Sigmoid colon (tissue), 4 donors: Measurements from ENCODE around the gene TXNL4A.

Experiments
- POLR2A ChIP-seq, 2 donors: fragments of 450-650 bp; IDR thresholded peaks; one replicate each; pipeline ENCODE4 v1.6.1; 2016; ENCODE audit warnings: antibody characterized with exemption in 2 of 2, mild to moderate bottlenecking in 2 of 2, moderate library complexity in 2 of 2
- POLR2AphosphoS5 ChIP-seq, 4 donors: sonication (generic); formaldehyde crosslinking; IDR thresholded peaks; one replicate each; pipeline ENCODE4 v1.6.1; 2017; ENCODE audit warnings: antibody characterized with exemption in 4 of 4
- TF ChIP-seq, protein P1 (sequence below), 4 experiments: fragments of 450-650 bp in 3 of 4; fragments of 200-600 bp in 1 of 4; IDR thresholded peaks; one replicate each; pipeline ENCODE4 v1.5.1; 2016 to 2019; ENCODE audit warnings: antibody characterized with exemption in 4 of 4, mild to moderate bottlenecking in 3 of 4, moderate library complexity in 2 of 4

DNA sequence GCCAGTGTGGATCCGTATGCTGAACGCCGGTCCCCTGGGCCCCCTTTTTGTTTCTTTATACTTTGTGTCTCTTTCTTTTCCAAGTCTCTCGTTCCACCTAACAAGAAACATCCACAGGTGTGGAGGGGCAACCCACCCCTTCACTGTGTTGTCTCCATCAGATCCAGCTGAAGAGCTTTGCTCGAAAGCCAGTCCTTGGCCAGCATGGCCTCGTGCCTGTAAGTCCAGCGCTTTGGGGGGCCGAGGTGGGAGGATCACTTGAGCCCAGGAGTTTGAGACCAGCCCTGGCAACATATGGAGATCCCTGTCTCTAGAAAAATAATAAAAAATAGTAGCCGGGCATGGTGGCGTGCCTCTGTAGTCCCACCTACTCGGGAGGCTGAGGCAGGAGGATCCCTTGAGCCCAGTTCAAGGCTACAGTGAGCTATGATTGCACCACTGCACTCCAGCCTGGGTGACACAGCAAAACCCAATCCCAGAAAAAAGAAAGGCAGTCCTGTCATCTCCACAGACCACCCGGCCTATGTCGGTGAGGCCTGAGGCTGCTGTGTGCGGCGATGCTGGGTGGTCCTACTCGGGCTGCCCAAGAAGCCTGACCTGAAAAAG, 27.3 kb downstream of the TXNL4A start:
- TF ChIP-seq, protein P1, sequence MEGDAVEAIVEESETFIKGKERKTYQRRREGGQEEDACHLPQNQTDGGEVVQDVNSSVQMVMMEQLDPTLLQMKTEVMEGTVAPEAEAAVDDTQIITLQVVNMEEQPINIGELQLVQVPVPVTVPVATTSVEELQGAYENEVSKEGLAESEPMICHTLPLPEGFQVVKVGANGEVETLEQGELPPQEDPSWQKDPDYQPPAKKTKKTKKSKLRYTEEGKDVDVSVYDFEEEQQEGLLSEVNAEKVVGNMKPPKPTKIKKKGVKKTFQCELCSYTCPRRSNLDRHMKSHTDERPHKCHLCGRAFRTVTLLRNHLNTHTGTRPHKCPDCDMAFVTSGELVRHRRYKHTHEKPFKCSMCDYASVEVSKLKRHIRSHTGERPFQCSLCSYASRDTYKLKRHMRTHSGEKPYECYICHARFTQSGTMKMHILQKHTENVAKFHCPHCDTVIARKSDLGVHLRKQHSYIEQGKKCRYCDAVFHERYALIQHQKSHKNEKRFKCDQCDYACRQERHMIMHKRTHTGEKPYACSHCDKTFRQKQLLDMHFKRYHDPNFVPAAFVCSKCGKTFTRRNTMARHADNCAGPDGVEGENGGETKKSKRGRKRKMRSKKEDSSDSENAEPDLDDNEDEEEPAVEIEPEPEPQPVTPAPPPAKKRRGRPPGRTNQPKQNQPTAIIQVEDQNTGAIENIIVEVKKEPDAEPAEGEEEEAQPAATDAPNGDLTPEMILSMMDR (IDR thresholded peaks at IDR 0.05) = no peak
- no peak for TF ChIP-seq POLR2A (IDR thresholded peaks at IDR 0.05)
- no peak for TF ChIP-seq POLR2AphosphoS5 (IDR thresholded peaks at IDR 0.05)
